OCI-LY3 (cell line): ENCODE data around the gene ZNF618.

Experiments used
- EZH2phosphoT487 ChIP-seq: fragments of 200-600 bp; shearing (Covaris generic); IDR thresholded peaks from 2 replicates; pipeline ENCODE4 v1.6.1; 2018; ENCODE audit warnings: antibody characterized with exemption, mixed run types, low read depth
- TF ChIP-seq, protein P1 (sequence below): fragments of 200-600, 300-600 bp; sonication (generic); IDR thresholded peaks from 2 replicates; pipeline ENCODE4 v1.5.1; 2014; ENCODE audit warnings: antibody characterized with exemption, low read length, low read depth

DNA sequence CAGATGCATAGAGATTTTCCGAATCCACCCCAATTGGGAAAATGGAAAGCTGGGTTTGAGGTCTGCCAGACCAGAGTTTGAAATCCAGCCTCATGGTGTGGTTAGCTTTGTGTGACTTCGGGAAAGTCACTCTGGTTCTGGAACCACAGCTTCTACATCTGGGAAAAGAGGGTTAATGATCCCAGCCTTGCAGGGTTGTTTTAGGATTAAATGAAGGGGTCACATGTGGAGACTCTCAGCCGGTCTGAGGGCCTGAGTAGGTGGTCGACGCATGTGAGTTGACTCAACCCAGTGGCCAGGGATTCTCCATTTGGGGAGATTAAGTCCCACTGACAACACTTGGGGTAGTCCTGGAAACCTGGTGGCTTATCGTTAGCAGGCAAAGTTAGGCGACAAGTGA is 6.1 kb downstream of the ZNF618 start:
- TF ChIP-seq, protein P1, sequence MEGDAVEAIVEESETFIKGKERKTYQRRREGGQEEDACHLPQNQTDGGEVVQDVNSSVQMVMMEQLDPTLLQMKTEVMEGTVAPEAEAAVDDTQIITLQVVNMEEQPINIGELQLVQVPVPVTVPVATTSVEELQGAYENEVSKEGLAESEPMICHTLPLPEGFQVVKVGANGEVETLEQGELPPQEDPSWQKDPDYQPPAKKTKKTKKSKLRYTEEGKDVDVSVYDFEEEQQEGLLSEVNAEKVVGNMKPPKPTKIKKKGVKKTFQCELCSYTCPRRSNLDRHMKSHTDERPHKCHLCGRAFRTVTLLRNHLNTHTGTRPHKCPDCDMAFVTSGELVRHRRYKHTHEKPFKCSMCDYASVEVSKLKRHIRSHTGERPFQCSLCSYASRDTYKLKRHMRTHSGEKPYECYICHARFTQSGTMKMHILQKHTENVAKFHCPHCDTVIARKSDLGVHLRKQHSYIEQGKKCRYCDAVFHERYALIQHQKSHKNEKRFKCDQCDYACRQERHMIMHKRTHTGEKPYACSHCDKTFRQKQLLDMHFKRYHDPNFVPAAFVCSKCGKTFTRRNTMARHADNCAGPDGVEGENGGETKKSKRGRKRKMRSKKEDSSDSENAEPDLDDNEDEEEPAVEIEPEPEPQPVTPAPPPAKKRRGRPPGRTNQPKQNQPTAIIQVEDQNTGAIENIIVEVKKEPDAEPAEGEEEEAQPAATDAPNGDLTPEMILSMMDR = no peak
- no peak for TF ChIP-seq EZH2phosphoT487
